Fibroblast of skin of right quadriceps (primary cell): ENCODE data around the gene CSMD2.

Source experiments
- DNase-seq: peaks from one replicate; pipeline ENCODE4 v3.0.0-alpha.2; 2013

The CSMD2 gene

DNA sequence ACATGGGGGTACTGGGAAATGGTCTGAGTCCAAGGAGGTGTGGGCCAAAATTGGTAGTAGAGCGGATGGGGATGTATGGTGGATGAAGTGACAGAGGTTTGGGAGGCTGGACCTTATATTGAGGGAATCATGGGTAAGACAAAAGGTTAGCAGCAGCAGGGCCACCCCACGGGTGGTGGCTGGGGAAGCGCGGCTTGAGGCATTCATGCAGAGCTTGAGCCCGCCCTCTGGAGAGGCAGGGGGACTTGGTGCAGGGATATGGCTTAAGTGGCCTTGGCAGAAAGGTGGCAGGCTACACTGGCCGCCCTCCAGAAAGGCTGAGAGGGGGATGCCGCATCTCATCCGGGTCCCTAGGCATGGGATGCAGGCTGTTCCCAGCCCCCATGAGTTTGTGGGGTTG, 269.6 kb downstream of the CSMD2 start:
- no peak for DNase-seq

GRCh38 chr1:33893147-33893830, 271.7 kb downstream of the CSMD2 start:
- peak; percentile 95 for DNase-seq

DNA sequence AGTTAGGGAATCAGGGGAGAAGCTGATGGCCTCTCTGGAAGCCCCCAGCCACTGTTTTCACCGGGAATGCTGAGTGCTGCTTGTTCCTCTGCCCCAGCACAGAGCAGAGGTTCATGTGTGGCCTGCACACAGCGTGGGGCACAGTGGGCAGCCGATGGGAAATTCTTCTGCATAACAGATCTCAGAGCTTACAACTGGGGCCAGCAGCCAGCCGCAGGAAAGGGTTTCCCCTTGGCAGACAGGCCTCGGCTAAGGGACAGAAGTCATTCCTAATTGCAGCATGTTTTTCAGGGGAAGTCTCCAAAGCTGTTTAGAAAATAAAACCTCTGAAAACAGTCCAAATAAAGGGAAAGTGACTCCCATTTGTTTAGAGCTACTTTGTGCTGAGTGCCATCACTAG, 278.5 kb downstream of the CSMD2 start:
- no peak for DNase-seq

GRCh38 chr1:33880305-33880704, 284.7 kb downstream of the CSMD2 start:
- peak; percentile 66 for DNase-seq

- DNase-seq: no peak
These were observed 286.6 kb downstream of the CSMD2 start for GRCh38 chr1:33878392-33878791.

- peak; percentile 96 for DNase-seq
These were observed 287.9 kb downstream of the CSMD2 start for GRCh38 chr1:33876970-33877650.

GRCh38 chr1:33875862-33876261, 289.2 kb downstream of the CSMD2 start:
- no peak for DNase-seq

- DNase-seq: no peak
These were observed 290.4 kb downstream of the CSMD2 start for GRCh38 chr1:33874636-33875035.

DNA sequence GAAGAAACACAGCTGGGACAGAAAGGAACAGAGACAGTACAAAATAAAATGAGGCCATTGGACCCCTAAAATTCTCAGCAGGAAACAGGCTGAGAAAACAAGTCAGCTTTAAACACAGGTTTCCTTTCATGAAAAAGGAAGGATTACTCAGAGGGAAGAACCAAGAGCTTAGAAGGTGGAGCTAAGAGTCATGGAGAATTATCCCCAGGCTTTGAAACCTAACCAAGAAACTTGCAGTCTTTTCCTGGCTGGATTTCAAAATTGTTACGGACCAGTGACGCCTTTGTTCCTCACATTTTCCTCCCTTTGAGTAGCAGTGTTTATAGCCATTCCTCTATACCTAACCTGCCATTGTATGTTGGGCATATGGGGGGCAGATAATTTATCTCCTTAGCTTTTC, 292.3 kb downstream of the CSMD2 start:
- no peak for DNase-seq

GRCh38 chr1:33872275-33872674, 292.8 kb downstream of the CSMD2 start:
- no peak for DNase-seq

GRCh38 chr1:33867684-33868083, 297.3 kb downstream of the CSMD2 start:
- DNase-seq: no peak

DNA sequence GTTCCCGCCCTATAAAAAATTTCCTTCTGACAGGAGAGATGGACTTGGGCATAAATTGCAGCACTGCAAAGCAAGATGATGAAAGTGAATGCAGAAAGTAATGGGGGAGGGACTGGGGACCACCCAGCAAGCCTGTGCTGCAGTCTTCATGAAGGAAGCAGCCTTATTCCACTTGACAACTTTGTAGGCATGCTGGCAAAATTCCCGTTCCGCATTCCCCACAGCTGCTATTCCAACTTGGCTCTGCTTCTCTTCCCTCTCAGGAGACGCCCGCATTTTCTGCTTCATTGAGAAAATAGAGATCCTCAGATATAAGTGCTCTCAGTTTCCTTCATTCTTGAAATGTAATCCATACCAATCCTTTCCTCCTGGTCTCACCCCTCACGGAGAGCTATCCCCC, 298.7 kb downstream of the CSMD2 start:
- peak; percentile 93 for DNase-seq

DNA sequence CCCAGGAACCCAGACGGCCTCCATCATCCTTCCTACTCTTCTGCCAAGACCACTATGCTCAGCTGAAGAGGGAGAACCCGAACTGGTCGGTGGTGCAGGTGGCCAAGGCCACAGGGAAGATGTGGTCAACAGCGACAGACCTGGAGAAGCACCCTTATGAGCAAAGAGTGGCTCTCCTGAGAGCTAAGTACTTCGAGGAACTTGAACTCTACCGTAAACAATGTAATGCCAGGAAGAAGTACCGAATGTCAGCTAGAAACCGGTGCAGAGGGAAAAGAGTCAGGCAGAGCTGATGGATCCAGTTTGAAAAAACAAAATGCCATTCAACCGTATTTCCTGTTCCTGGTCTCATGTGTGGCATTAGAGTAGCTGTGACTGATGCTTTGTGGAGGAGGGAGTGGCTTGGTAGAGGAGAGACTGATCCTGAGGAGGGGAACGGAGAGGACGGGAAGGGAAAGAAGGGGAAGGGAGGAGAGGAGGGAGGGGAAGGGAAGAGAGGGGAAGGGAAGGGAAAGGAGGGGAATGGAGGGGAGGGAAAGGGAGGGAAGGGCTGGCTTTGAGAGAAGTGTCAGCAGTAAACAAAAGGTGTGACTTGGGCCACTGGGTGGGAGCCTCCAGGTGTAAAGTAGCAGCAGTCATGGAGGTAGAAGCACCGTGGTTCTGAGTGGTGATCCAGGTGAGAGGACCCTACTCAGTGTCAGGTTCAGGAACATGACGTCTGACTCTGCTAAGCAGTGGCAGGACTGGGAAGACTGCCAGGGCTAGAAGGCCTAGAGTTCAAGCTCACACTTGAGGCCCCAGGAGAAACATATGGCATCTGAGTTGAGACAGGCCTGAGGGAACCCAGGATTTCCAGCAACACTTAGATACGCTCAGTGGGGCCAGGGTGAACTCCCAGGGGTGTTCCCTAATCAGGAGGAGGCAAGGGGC, 300.3 kb downstream of the CSMD2 start:
- DNase-seq: no peak

DNA sequence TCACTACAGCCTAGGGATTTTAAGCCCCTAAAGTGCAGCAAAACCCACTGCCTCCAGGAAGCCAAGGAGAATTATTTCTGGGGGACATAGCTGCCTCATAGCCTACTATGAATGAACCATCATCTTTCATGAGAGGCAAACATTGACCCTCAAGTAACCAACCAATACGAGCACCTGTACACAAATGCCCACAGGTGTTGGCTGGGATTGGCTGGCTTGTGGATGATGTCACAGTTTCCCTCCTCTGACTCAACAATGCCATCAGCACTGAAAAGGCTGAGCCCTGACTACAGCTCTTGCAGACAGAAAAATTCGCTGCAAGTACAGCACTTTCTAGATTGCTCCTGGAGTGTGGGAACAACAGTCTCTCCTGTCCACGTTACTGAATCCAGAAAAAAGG, 301.3 kb downstream of the CSMD2 start, which contains the start of gene HMGB4:
Gene HMGB4, plus strand, starts transcription at position 301 of the 400 bp plus-strand sequence. CDS start 113 bp downstream, outside the sequence.
- DNase-seq: no peak

DNA sequence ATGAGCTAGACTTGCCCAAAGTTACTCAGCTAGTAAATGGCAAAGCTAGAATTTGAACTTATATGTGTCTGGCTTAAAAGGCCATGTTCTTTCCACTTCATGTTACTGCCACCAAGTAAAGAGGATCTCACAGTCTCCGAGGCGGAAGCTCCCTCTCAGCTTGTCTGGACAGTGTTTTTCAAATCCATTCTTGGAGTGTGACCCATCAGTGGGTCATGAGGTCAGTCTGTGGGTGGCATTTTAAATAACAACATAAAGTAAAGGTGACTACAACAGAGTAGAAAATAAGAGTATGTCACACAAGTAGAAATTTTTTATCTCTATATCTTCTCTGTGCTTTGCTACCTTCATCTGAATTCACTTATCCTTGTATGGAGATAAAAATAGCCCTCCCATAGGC, 304.4 kb downstream of the CSMD2 start:
- no peak for DNase-seq

DNA sequence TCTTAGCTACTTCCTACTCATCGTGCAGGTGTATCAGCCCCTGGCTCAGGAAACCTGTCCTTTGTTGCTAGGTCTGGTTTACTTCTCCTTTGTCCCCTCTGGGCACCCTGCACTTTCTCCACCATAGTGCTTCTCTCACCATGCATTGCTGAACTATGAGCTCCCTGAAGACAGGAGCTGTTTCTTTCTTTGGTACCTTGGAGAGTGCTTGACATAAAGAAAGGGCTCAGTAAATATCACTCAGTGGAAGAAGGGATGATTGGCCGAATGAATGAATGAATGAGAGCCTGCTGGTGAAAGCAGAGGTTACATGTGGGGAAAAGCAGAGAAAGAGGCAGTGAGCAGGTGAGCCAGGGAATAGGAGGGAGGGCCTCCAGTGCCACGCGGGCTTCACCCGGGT, 310.9 kb downstream of the CSMD2 start:
- DNase-seq: no peak

DNA sequence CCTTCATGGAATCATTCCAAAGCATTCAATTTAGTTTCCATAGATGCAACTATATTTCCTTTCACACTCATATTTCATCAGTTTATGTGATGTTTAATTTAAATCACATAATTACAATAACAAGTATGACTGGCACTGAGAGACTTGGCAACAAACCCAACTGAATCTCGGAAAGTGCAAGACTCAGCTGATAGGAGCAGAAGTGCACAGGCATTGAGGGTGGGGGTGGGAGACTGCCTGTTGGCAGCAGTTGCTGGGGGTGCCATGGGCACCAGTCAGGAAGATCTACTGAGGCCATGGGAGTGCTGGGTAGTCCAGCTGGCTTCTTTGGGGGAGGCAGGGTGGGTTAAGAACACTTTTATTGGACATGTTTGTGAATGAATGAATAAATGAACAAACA, 311.6 kb downstream of the CSMD2 start:
- no peak for DNase-seq

GRCh38 chr1:33852711-33853110, 312.3 kb downstream of the CSMD2 start:
- DNase-seq: peak; percentile 54

GRCh38 chr1:33850481-33850880, 314.5 kb downstream of the CSMD2 start:
- DNase-seq: no peak

DNA sequence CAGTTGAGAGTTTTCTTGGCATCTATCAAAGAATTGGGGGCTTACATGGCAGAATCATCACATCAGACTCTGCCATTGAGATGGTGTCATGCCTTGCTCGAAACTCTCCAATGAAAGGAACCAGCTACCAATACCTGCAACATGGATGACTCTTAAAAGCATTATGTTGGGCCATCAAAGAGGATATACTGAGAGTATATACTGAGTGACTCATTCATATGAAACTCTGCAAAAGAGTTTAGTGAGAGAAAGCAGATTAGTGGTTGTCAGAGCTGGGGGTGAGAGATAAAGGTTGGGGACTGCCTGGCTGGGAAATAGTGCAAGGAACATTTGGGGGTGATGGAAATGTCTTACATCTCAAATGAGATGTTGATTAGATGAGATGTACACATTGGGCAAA, 315.8 kb downstream of the CSMD2 start:
- peak; percentile 51 for DNase-seq

DNA sequence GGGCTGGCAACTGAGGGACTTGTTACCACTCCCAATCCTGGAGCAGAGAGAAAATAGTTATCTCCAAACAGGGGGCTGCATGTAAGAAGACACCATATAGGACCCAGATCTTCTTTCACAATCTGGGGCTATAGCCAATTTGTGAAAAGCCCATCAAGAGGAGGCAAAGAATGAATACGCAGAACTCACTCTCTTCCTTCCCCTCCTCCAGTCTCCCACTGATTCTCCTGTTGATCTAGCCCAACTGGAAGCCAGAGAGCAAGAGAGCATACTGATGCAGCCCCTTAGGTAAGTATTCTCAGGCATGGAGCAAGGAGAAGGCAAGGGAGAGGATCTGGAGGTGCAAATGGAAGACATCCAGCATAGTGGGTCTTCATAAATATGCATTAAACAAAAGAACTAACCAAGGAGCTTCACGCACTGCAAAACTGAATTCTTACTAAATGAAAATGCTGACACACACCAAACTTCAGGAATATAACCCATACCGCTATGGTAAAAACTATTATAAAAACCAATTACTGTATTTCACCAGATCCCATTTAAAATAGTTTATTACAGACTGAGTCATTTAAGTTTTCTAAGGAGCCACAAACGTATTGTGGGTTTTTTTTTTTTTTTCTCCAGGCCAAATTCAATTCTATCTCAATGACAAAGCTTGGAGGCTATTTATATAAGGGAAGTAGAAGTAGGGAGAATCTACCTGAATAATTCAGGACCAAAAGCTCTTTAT, 316.7 kb downstream of the CSMD2 start:
- DNase-seq: peak; percentile 70

DNA sequence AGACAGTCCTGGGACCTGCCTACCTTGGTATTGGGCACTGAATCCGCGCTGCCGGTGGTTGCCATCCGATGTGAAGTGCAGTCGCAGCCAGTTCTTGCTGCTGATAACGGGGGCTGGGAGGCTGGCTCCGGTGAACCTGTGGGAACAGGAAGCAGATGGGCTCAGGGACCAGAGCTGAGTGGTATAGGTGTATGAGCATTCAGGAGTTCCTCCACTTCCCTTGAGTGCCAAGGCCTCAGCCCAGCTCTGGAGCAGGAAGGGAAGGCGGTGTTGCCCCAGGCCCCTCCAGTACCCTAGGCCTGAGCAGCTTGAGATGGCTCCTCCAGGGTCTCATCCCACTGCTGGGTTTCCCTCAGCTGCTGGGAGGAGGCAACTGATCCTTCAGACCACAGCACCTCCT, 318.2 kb downstream of the CSMD2 start:
- no peak for DNase-seq

GRCh38 chr1:33844166-33844565, 320.9 kb downstream of the CSMD2 start:
- DNase-seq: no peak
